Endothelial cell of umbilical vein (primary cell): ENCODE results near the gene SCGB1C1. TPM values are rescaled to one million over a fixed set of nuclear protein-coding genes. Genes with fewer than 3 reads are reported as not detected.
"Not testable (repeated sequence)": the region's sequence is repeated elsewhere in the genome, so short reads cannot be mapped to it uniquely, and the experiment has no call there.

Source experiments
- BruUV-seq: library from RNA; stranded (reverse); fragments of 400-500 nt; replicated peaks from 2 replicates; lab custom pipeline; 2021; lab: Mats Ljungman, UMichigan
- CTCF ChIA-PET: fragments of 300-600, 350-600 bp; sonication (Branson Sonifier 250); formaldehyde crosslinking; loops from one replicate; lab custom pipeline; 2021; ENCODE audit warnings: antibody characterized with exemption, inconsistent platforms; lab: Charles Lee
- POLR2A ChIA-PET: fragments of 300-600, 350-600 bp; sonication (Branson Sonifier 250); formaldehyde crosslinking; loops from one replicate; lab custom pipeline; 2021; ENCODE audit warnings: antibody characterized with exemption, inconsistent platforms; lab: Charles Lee
- DNase-seq: peaks from one replicate; pipeline ENCODE4 v3.0.0-alpha.2; 2011; ENCODE audit warnings: low read depth, low spot score
- FAIRE-seq: peaks from 2 replicates; lab custom pipeline; 2011; peaks lifted over from hg19 to GRCh38; lab: Jason Lieb, UNC
- H2AFZ ChIP-seq: 2 replicates; pipeline ENCODE4 v1.6.0; 2012; ENCODE audit warnings: low read depth, low read length, control low read depth, inconsistent platforms
- H3K27ac ChIP-seq: 2 replicates; pipeline ENCODE4 v1.5.1; 2011; ENCODE audit warnings: low read depth, mild to moderate bottlenecking, control low read depth, low read length, moderate library complexity; ENCODE audit not compliant: insufficient read depth
- H3K27me3 ChIP-seq, 2 experiments: 2 replicates each; pipeline versions ENCODE4 v1.6.0 to v1.6.1; 2011; ENCODE audit warnings: low read length in 2 of 2, mixed read lengths in 1 of 2; ENCODE audit not compliant: control insufficient read depth in 2 of 2, insufficient read depth in 2 of 2
- H3K36me3 ChIP-seq, 2 experiments: 2 replicates in 1 of 2; 3 replicates in 1 of 2; pipeline ENCODE4 v1.5.1; 2011; ENCODE audit warnings: low read length in 2 of 2, mild to moderate bottlenecking in 1 of 2, moderate library complexity in 1 of 2; ENCODE audit not compliant: control insufficient read depth in 2 of 2, insufficient read depth in 2 of 2; ENCODE audit errors: extremely low read depth in 1 of 2
- H3K4me1 ChIP-seq: 3 replicates; pipeline ENCODE4 v1.5.1; 2011; ENCODE audit warnings: mild to moderate bottlenecking, low read length; ENCODE audit not compliant: control insufficient read depth, insufficient read depth; ENCODE audit errors: extremely low read depth
- H3K4me2 ChIP-seq: 2 replicates; pipeline ENCODE4 v1.6.1; 2011; ENCODE audit warnings: low read length, control low read depth, mixed read lengths; ENCODE audit not compliant: insufficient read depth
- H3K4me3 ChIP-seq, 3 experiments: fragments of 200-600 bp in 1 of 3; sonication (generic), shearing (Covaris generic) in 1 of 3; replicated peaks in 1 of 3; 2 replicates each; pipeline ENCODE4 v1.5.1; 2011 to 2016; ENCODE audit warnings: control low read depth in 3 of 3, low read length in 3 of 3, mild to moderate bottlenecking in 2 of 3, inconsistent platforms in 1 of 3, low read depth in 1 of 3, moderate library complexity in 1 of 3; ENCODE audit not compliant: insufficient read depth in 1 of 3
- H3K79me2 ChIP-seq: 2 replicates; pipeline ENCODE4 v1.6.0; 2012; ENCODE audit warnings: low read length, inconsistent platforms; ENCODE audit not compliant: control insufficient read depth, insufficient read depth
- H3K9ac ChIP-seq: replicated peaks from 2 replicates; pipeline ENCODE3; 2011; ENCODE audit warnings: low read length, control low read depth; ENCODE audit not compliant: insufficient read depth; ENCODE audit errors: extremely low read depth
- H3K9me1 ChIP-seq: replicated peaks from 3 replicates; pipeline ENCODE4 v1.6.0; 2011; ENCODE audit warnings: mild to moderate bottlenecking, low read length; ENCODE audit not compliant: control insufficient read depth, insufficient read depth; ENCODE audit errors: extremely low read depth
- H3K9me3 ChIP-seq: replicated peaks from 2 replicates; pipeline ENCODE4 v1.5.1; 2012; ENCODE audit warnings: low read length, inconsistent platforms; ENCODE audit not compliant: control insufficient read depth, insufficient read depth
- H4K20me1 ChIP-seq: replicated peaks from 2 replicates; pipeline ENCODE3; 2011; ENCODE audit warnings: mild to moderate bottlenecking, low read length; ENCODE audit not compliant: control insufficient read depth, insufficient read depth; ENCODE audit errors: extremely low read depth
- CTCF ChIP-seq, 2 donors: IDR thresholded peaks; 1 replicate in 1 of 2; 2 replicates in 1 of 2; pipeline ENCODE4 v1.5.1; 2011; ENCODE audit warnings: low read length in 2 of 2, mild to moderate bottlenecking in 2 of 2, moderate library complexity in 2 of 2, control low read depth in 1 of 2, inconsistent platforms in 1 of 2, low read depth in 1 of 2; ENCODE audit not compliant: insufficient read depth in 1 of 2; ENCODE audit errors: extremely low read depth in 1 of 2
- FOS ChIP-seq: IDR thresholded peaks from 2 replicates; pipeline ENCODE4 v1.6.1; 2011; ENCODE audit warnings: mild to moderate bottlenecking, low read length, moderate library complexity, borderline replicate concordance; ENCODE audit not compliant: insufficient read depth
- GATA2 ChIP-seq: IDR thresholded peaks from 2 replicates; pipeline ENCODE4 v1.7.0; 2011; ENCODE audit warnings: low read depth, mild to moderate bottlenecking, moderate library complexity, mixed read lengths, low read length; ENCODE audit not compliant: insufficient read length, insufficient read depth
- JUN ChIP-seq: IDR thresholded peaks from 2 replicates; pipeline ENCODE4 v1.6.1; 2011; ENCODE audit warnings: borderline replicate concordance, low read depth; ENCODE audit not compliant: insufficient read length, insufficient read depth
- MYC ChIP-seq: IDR thresholded peaks from one replicate; pipeline ENCODE4 v1.6.1; 2011; ENCODE audit warnings: mild to moderate bottlenecking, low read depth, low read length
- POLR2A ChIP-seq: IDR thresholded peaks from 2 replicates; pipeline ENCODE4 v1.6.1; 2012; ENCODE audit warnings: low read depth, mild to moderate bottlenecking, control low read depth, low read length
- POLR2AphosphoS5 ChIP-seq: IDR thresholded peaks from 2 replicates; pipeline ENCODE4 v1.6.1; 2012; ENCODE audit warnings: low read depth, mild to moderate bottlenecking, control low read depth, low read length, moderate library complexity; ENCODE audit not compliant: insufficient read depth
- dilution Hi-C: fragments of 300-500 bp; cut with MboI; formaldehyde crosslinking; loops from one replicate; pipeline ENCODE4 v1.15.0; 2019; ENCODE audit warnings: low sequenced_read_pairs; ENCODE audit not compliant: extremely low pct_ligation_motif_present
- intact Hi-C: fragments of 100-400 bp; cut with micrococcal nuclease; formaldehyde crosslinking; loops from one replicate; pipeline ENCODE4 v1.10.0; 2022
- polyA plus RNA-seq, 4 experiments: library from polyadenylated mRNA; depleted of rRNA in 3 of 4; stranded (reverse) in 3 of 4; unstranded in 1 of 4; fragments of >200 nt; gene quantifications; 2 replicates each; pipeline versions ENCODE4 v1.2.1 to v1.2.3, GENCODE V29; 2011 to 2012; ENCODE audit warnings: missing spikeins in 1 of 4
- total RNA-seq: library from RNA; stranded (reverse); gene quantifications from 2 replicates; pipeline ENCODE4 v1.2.3, GENCODE V29; 2021

The SCGB1C1 gene
- total and polyA plus RNA-seq, 2 donors (not counting 3 experiments of a cell fraction or from before 2014, with no cell fraction given): not detected

- H3K9ac ChIP-seq: peak within 1 kb of the TSS; percentile 99
- FAIRE-seq (peak; percentile 77), DNase-seq (peak; percentile 85)
- CTCF ChIA-PET: interaction anchor here (1.1 to 5.8 kb wide), 4 partner anchors 14 to 68 kb away, joined by 3 to 33 read pairs (median 4); partner anchors contain the start of genes BET1L and RIC8A
- H3K79me2 ChIP-seq: peaks cover 47% of the 10 kb centered on the region
- H3K27me3 ChIP-seq: no peaks in the 10 kb centered on the region
- peak within 1 kb of the TSS; percentile 90 for H3K4me2 ChIP-seq
- H3K4me3 ChIP-seq: peak within 1 kb of the TSS; percentile 81 to 100 (median 99)
- no peaks in the 10 kb centered on the region for H4K20me1 ChIP-seq
- POLR2A ChIA-PET: interaction anchor here (1.0 kb wide), 1 partner anchor 30 kb away, joined by 4 read pairs; the partner anchor contains the start of genes BET1L and RIC8A
- TF ChIP-seq POLR2A: peak; percentile 83
- TF ChIP-seq POLR2AphosphoS5: peak; percentile 82
- TF ChIP-seq MYC: no peak
- peak; percentile 21 for TF ChIP-seq FOS
- TF ChIP-seq GATA2: no peak
- TF ChIP-seq CTCF (IDR thresholded peaks at IDR 0.05; ENCODE audit: extremely low read depth in 1 of 2, insufficient read depth in 1 of 2, low read depth in 1 of 2, low read length in 2 of 2): no peak
- TF ChIP-seq JUN: no peak
- H3K27ac ChIP-seq: peak within 1 kb of the TSS; percentile 92
- peaks cover 2 to 6% of the 10 kb centered on the region in 2 experiments for H3K36me3 ChIP-seq
- peaks cover 16% of the 10 kb centered on the region for H3K4me1 ChIP-seq
- intact Hi-C loops: loop anchor here (1.0 to 5.0 kb wide), 4 partner anchors 30 to 270 kb away; partner anchors contain the start of genes BET1L, IFITM2, RIC8A and RNH1
- no peaks in the 10 kb centered on the region for H3K9me1 ChIP-seq
- dilution Hi-C loops: no loop called here
- peak within 1 kb of the TSS; percentile 88 for H2AFZ ChIP-seq
- H3K9me3 ChIP-seq: no peaks in the 10 kb centered on the region
- TSS peak; percentile 42 for BruUV-seq
Observed at GRCh38 chr11:236774-237767, 44.2 kb downstream of the SCGB1C1 start, which contains the start of gene PSMD13. Gene PSMD13, plus strand, starts transcription at chr11:236976. Its CDS starts 74 bp downstream, at chr11:237050.

- POLR2A ChIA-PET, FAIRE-seq, H3K4me3 ChIP-seq, DNase-seq, BruUV-seq, H4K20me1 ChIP-seq, H3K27ac ChIP-seq, H3K36me3 ChIP-seq, H3K27me3 ChIP-seq, H3K9me1 ChIP-seq, H3K9me3 ChIP-seq, H2AFZ ChIP-seq, dilution Hi-C loops: not testable (repeated sequence)
- Histone ChIP-seq H3K4me1 (peaks cover 16% of the 10 kb centered on the region), H3K4me2 (peak overlapping the region; percentile 90), H3K9ac (peak overlapping the region; percentile 99), H3K79me2 (peaks cover 47% of the 10 kb centered on the region)
- CTCF ChIA-PET: interaction anchor here (1.3 to 5.8 kb wide), 2 partner anchors 13 to 67 kb away, joined by 4 to 33 read pairs; no protein-coding TSS in a partner anchor
- intact Hi-C loops: loop anchor here (5.0 kb wide), 1 partner anchor 69 kb away; the partner anchor contains the start of gene IFITM2
Observed at GRCh38 chr11:238346-238745, 45.5 kb downstream of the SCGB1C1 start.
